LHCN-M2 (cell line): ENCODE results near the gene UTP25. TPM values are rescaled to one million over a fixed set of nuclear protein-coding genes. Genes with fewer than 3 reads are reported as not detected.
A peak's percentile ranks its signal among the peaks of the same experiment; 100 is the strongest.
"Not testable (repeated sequence)": the region's sequence is repeated elsewhere in the genome, so short reads cannot be mapped to it uniquely, and the experiment has no call there.

Source experiments
- DNase-seq: peaks from one replicate; pipeline ENCODE4 v3.0.0-alpha.2; 2012; ENCODE audit warnings: low read depth
- polyA plus RNA-seq: library from polyadenylated mRNA; unstranded; fragments of >200 nt; gene quantifications from one replicate; pipeline ENCODE4 v1.2.1, GENCODE V29; 2012; ENCODE audit warnings: missing spikeins
- total RNA-seq: library from RNA; depleted of rRNA; stranded (reverse); fragments of >200 nt; gene quantifications from 2 replicates; pipeline ENCODE4 v1.2.3, GENCODE V29; 2014; rRNA removed

The UTP25 gene, protein sequence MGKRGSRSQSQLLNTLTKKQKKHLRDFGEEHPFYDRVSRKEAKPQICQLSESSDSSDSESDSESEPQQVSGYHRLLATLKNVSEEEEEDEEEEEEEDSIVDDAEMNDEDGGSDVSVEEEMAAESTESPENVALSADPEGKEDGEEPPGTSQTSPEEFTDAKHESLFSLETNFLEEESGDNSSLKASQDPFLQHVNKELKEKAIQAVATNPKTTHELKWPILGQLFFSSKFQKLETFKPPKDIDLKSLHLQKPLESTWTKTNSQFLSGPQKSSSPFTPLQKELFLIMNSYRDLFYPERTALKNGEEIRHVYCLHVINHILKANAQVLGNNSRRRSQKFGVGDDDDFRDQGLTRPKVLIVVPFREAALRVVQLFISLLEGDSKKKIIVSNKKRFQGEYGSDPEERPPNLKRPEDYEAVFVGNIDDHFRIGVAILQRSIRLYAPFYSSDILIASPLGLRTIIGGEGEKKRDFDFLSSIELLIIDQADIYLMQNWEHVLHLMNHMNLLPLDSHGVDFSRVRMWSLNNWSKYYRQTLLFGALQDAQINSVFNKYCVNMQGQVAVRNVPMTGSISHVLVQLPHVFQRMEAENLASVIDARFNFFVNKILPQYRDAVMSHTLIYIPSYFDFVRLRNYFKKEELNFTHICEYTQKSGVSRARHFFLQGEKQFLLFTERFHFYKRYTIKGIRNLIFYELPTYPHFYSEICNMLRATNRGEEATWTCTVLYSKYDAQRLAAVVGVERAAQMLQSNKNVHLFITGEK
- total RNA-seq = 8.1 and 9.5 TPM in 2 replicates
- 5.6 TPM for polyA plus RNA-seq

GRCh38 chr1:209827384-209828262 lies at the start of gene UTP25:
UTP25 (plus strand) TSS chr1:209827972; CDS start chr1:209828064, 92 bp downstream.
- DNase-seq = peak; percentile 96

GRCh38 chr1:209778102-209778501 lies 49.7 kb upstream of the UTP25 start:
- DNase-seq = no peak

DNA sequence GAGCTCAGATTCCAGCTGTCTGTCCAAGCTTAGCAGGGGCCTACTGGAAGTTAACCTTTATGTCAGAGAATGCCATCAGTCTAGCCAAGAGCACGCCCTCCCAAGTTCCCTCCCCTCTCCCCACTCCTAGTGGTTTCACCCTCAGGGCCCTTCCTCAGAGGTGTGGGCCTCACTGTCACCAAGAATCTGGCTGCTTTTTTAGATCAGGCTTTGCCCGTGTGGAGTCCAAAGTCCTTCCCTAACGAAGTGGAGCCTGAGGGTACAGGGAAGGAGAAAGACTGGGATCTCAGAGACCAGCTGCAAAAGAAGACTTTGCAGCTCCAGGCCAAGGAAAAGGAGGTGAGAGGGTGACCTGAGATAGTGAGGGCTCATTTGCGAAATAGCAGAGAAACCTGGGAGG lies 47.5 kb upstream of the UTP25 start:
- no peak for DNase-seq

DNA sequence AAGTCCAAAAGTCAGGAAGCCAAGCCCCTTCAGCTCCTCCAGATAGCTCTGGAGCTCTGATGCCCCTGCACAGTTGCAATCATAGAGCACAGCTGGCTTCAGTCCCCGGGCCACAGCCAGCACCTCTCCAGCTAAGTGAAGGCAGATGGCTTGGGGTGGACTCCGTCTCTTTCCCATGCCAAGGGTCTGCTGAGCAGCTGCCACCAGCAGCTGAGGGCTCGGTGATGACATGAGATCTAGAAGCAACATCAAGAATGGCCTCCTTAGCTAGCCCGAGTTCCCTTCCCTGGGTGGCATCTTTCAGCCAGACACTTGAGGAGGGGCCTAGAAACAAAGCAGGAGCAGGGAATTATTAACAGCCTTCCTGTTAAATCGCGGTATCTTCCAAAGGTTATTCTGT lies 44.4 kb upstream of the UTP25 start:
- DNase-seq = no peak

DNA sequence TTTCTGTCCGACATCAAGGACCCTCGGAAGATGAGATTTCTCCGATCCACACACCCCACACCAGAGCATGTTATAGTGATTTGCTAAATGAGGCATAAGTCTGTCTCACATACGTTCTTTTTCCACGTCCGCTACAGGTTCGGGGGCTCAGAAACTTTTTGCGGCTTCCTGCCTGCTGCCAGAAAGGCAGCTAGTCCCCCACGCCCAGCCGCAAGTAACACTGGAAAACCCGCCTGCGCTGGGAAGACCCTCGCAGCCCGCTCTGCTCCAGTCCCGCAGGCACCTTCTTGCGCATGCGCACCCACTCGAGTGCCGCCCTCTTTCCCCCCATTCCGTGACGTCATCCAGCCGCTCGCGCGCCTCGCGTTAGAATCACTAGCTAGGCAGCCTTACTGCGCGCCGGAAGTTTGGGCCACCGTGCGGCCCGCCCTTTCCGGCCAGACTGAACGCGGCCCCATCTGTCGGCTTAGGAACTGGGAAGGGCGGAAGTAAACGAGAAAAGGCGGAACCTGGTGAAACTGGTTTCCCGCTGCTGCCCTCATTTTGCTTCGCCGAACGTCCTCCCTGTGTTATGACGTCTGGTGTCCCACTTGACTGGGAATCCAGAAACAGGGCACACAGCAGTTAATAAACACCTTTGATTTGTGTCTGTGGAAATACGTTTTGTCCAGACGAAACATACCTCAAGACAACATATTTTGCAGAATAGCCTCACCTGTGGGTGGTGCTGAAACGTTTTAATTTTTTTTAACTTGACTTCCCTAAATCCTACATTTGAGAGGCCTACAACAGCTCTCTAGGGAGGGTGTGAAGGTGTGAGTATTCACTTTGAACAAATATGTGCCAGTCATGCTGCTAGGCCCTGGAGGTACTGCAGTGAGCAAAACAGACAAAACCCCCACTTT lies 43.3 kb upstream of the UTP25 start, which contains the start of gene C1orf74:
TSS of gene C1orf74 (minus strand) at position 295 of the 905 bp plus-strand sequence. CDS start 925 bp downstream, outside the sequence.
- DNase-seq = peak; percentile 97

GRCh38 chr1:209785592-209785991 lies 42.2 kb upstream of the UTP25 start:
- no peak for DNase-seq

DNA sequence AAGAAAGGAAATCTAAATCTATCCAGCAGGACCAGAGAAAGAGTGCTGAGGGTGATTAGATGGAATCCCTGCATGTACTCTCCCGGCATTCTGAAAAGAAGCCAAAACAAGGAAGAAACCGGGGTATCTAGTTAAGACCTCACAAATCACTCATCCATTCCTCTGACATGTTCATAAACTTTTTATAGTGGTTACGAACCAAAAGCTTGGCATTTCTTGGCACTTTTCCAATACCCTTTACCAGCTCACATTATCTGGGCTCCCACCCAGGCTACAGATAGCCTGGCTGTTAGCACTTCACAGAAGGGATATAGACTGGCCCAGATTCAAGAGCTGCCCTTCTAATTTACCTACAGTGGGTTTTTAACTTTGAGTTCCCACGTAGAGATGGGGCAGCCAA lies 41.6 kb upstream of the UTP25 start:
- DNase-seq = no peak

DNA sequence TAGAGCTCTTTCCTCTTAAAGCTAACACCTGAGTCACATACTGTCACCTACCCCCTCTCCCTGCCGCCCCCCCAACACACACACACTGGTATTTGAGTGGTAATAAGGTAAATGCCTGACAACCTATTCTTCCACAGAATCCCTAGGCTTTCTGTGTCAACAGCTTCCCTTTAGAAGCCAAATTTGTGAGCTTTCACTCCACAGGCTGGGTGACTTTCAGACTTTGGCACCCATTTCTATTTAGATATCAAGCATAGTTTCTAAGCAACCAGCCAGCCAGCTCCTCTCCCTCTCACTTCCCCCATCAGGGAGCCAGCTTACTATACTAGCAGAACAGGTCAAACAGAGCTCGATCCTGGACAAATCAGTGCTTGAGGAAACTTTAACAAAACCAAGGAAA lies 40.2 kb upstream of the UTP25 start:
- no peak for DNase-seq

GRCh38 chr1:209789245-209789644 lies 38.5 kb upstream of the UTP25 start:
- no peak for DNase-seq

DNA sequence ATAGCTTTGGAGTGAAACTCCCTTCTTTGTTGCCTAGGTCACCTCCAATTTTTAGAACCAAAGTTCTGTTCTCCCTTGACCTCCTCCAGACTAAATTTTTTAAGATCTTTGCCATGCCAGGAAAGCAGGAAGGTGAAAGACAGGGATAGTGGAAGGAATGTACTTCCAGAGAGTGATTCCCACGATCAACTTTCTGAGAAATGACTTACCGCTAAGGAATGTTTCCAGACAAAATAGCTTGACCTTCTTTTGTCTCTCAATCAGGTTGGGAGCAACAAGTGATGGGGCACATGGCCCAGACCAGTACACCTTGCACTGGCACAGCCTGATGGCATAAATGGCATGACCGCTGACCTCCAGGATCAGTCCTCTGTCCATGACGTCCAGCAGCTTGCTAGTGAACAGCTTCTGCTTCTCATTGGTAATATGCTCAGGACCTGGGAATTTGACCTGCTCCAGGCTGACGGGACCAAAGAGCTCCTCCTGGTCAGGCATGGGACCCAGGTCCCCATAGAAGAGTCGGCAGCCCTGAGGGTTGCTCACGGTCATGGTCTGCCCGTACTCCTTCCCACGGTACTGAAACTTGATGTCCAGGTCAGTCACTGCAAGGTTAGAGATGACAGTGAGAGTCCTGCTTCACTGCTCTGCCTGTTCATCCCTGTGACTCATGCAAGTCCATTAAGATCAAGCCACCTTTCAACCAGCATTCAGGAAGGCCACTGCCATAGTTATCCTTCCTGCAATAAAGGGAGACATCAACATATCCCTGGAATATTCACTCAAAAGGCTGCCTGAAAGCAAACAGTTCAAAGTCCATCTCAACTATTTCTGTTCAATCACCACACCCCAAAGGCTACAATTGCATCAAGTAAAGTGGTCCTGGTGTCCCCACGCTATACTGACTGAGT lies 37.2 kb upstream of the UTP25 start:
- DNase-seq = no peak

DNA sequence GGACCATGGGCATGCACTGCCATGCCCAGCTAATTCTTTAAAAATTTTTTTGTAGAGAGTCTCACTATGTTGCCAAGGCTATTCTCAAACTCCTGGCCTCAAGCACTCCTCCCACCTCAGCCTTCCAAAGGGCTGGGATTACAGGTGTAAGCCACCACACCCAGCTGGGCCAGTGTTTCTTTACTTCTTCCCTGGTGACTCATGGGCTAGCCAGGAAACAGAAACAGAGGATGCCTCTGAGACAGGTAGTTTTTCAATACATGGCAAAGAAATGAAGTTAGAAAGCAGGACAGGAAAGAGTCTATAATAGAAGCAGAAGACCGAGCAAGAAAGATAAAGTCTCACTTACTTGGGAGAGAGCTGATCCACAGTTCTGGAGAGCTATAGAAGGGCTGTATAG lies 35.9 kb upstream of the UTP25 start:
- no peak for DNase-seq

GRCh38 chr1:209793711-209794110 lies 34.1 kb upstream of the UTP25 start:
- DNase-seq = not testable (repeated sequence)

GRCh38 chr1:209797978-209798639 lies 29.7 kb upstream of the UTP25 start:
- DNase-seq = peak; percentile 20

DNA sequence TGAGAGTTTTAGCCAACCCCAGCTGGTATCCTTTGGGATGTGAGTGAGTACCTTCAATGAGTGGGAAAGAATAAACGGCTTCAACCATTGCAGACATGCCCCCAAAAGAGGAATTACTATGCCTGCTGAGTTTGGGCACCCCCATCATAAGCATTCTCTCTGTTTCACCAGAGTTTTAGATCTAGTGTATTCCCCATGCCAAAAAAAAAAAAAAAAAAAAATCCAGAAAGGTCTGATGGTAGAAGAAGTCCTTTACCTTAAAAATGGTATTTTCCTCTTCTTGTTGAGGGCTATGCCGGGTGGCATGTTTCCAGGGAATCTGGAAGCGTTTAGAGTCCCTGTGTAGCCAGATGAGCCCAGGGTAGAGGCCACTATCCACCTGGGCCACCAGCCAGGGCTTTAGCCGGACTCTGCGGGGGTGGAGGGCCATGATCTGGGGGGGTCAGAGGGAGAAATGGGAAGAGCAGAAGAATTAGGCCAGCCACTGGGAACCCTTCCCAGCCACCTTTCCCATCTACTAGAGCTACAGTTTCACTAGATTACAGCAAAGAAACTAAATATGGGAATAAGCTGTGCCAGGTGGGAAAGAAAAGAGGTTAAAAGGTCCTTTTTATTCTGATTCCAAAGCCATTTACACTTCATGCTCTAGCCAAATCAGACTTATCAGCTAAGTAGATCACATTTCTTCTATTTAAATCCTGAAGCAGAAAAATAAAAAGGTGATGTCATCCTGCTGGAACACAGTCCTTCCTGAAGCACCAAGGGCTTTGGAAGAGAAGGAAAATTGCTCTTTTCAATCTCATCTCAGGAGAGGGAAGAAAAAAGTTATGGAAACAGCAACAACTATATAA lies 26.6 kb upstream of the UTP25 start:
- no peak for DNase-seq

DNA sequence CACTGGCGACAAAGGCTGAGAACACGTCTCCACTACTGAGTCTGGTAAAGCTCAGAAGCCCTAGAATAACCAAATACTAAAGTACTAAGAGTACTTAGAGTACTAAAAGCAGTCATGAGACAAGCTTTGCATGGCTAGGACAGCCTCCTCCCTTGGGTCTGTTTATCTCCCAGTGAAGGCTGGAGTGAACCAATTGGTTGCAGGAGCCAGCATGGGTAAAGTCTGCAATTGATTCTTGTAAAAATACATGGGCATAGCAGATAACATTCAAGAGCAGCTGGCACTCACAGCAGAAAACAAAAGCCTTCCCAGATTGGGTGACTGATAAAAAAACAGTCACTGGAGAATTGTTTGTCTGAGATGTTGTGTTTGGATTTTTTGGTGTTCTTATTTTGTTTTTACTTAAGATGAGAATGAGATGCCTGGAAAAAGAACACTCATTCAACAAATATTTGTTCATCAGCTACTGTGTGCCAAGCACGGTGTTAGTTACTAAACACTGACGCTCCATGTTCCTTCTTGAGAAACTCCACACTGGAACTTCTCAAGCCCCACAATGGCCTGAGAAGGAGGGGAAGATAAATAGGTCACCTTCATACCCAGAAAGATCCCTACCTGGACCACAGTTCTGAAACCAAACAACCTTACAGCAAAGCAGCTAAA lies 25.5 kb upstream of the UTP25 start:
- DNase-seq = no peak

DNA sequence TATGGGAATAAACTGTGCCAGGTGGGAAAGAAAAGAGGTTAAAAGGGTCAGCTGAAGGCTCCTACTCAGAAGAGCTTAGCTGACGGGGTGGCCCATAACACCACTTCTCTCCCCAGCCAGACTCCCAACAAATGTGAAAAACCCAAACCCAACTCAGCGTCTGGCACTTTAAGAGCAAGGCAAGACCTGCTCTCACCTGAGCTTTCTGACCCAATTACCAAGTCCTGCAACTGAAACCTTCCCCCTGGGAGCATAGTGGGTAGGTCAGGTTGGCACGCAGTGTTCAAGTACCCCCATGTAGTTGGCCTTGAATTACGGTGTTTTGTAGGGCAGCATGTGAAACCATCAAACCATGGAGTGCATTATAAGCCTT lies 25.0 kb upstream of the UTP25 start:
- no peak for DNase-seq

- no peak for DNase-seq
Measured at GRCh38 chr1:209803568-209803967, 24.2 kb upstream of the UTP25 start.
